ENCODE data around the gene CX3CL1.
"Not testable (repeated sequence)": the region's sequence is repeated elsewhere in the genome, so short reads cannot be mapped to it uniquely, and the experiment has no call there.

CX3CL1 gene

DNA sequence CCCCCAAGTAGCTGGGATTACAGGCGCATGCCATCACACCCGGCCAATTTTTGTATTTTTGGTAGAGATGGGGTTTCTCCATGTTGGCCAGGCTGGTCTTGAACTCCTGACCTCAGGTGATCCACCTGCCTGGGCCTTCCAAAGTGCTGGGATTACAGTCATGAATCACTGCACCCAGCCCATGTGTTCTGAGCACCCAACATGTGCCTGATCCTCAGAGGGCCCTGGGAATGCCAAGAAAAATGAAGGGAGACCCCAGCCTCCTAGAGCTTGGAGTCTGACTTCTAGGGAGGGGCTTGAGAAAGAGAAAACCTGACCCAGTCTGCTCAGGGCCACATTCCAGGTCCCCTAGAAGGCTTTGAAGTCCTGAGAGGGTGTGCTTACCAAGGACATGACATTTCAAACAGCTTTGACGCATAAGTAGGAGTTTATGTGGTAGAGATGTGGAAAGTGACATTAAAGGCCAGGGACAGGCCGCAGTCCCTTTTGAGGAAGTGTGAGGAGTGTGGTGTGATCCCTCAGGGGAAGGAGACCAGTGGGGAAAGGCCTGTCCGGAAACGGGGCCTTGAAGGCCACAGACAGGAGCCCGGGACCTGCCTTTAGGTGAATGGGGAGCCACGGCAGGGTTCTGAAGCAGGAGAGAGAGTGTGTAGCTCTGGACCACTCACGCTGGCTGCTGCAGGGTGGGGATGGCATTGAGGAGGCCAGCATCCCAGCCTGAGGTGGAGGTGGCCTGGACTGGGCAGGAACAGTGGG, 14.8 kb upstream of the CX3CL1 start:
- no peak for DNase-seq (ENCODE audit: low read depth in 2 of 2)

DNA sequence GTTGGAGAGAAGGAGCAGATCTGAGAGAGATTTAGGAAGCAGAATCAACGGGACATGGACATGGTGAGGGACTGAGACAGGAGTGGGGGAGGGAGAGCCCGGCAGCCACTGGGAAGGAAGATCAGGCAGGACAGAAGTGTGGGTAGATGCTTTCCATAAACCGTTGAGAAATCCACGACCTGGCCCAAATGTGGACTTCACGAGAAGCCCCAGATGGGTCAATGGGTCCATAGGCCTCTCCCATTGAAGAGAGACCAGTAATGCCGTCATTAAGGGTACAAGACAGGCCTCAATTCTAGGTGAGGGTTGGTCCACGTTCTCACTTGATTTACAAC, 14.2 kb upstream of the CX3CL1 start:
- DNase-seq (ENCODE audit: low read depth in 2 of 2) = no peak

DNA sequence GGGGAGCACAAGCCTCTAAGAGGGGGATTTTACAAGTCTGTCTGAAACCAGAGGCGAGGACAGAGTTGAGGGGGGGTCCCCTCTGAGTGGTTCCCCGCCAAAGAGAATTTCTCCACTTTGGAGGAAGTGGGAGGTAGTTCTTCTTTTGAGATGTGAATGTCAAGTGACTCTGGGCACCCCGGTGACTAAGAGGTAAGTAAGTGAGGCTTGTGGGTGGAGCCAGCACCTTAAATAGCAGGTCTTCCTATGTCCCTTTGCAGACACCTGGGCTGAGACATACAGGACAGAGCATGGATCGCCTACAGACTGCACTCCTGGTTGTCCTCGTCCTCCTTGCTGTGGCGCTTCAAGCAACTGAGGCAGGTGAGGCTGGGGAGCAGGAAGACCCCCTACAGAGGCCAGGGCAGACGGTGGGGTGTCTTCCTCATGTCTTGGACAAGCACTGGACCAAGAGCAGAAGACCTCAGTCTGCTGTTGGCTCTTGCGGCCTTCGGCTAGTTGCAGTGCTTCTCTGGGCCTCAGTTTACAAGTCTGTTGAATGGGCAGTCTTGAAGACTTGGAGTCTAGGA, 13.7 kb upstream of the CX3CL1 start, which contains the start of gene CCL22:
TSS of gene CCL22 (plus strand) at position 257 of the 569 bp plus-strand sequence. CDS start at position 291, 34 bp downstream.
- no peak for DNase-seq (ENCODE audit: low read depth in 2 of 2)

DNA sequence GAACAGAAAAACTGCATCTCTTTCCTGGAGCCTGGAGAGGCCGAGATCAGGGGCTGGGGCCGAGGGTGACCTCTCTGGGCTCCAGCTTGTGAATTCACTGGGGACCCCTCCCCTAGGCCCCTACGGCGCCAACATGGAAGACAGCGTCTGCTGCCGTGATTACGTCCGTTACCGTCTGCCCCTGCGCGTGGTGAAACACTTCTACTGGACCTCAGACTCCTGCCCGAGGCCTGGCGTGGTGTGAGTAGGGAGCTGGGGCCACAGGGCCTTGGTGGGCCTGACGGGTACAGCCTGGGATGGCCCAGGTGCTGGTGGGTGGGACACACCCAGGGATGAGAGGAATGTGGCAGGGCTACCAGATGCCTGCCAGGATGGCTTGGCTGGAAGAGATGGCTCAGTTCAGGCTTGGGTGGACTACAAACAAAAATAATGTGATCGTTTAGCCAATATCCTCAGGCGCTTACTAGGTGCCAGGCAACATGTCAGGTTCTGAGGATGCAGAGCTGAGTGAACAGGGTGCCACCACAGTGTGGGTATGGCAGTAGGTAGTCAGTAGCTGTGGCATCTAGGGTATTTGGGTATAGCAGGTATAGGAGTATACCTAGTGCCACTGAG, 11.9 kb upstream of the CX3CL1 start:
- no peak for DNase-seq (ENCODE audit: low read depth in 2 of 2)

DNA sequence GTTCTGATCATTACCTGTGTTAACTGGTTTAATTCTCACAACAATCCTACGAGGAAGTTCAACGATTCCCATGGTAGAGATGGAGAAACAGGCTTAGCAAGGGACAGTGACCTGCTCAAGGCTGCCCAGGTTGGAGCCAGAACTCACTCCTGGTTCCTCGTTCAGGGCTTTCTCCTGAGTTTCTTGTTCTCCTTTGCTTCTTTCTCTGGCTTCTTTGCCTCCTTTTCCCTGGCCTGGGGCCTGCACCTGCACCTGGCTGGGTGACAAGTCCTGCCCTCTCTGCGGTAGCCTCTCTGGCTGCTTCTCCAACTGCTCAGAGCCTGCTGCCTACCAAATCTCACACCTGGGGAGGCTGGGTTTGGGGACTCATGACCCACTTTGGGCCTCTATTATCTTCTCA, 10.9 kb upstream of the CX3CL1 start:
- no peak for DNase-seq (ENCODE audit: low read depth in 2 of 2)

DNA sequence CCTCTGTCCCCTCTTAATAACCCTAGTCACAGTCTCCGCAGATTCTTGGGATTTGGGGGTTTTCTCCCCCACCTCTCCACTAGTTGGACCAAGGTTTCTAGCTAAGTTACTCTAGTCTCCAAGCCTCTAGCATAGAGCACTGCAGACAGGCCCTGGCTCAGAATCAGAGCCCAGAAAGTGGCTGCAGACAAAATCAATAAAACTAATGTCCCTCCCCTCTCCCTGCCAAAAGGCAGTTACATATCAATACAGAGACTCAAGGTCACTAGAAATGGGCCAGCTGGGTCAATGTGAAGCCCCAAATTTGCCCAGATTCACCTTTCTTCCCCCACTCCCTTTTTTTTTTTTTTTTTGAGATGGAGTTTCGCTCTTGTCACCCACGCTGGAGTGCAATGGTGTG, 8.1 kb upstream of the CX3CL1 start:
- no peak for DNase-seq (ENCODE audit: low read depth in 2 of 2)

DNA sequence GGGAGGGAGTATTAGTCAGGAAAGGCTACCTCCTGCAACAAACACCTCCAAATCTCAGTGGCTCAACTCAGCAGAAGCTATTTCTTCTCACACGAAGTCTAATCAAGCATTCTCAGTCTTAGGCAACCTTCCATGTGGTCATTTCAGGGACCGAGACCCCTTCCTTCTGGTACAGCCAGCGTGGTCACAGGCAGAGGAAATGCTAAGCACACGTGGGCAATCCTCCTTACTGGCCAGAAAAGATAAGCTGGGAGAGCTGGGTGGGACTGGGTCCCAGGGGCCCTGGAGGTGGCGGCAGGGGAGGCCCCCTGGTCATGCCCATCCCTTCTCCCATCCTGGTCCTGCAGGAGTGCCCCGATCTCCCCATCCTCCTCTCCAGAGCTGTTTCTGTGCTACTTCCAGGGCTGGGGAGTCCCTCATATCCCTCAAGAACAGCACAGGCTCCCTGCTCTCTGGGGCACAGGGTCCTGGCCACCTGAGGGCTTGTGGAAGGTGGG, 5.7 kb upstream of the CX3CL1 start:
- DNase-seq (ENCODE audit: low read depth in 2 of 2) = no peak

DNA sequence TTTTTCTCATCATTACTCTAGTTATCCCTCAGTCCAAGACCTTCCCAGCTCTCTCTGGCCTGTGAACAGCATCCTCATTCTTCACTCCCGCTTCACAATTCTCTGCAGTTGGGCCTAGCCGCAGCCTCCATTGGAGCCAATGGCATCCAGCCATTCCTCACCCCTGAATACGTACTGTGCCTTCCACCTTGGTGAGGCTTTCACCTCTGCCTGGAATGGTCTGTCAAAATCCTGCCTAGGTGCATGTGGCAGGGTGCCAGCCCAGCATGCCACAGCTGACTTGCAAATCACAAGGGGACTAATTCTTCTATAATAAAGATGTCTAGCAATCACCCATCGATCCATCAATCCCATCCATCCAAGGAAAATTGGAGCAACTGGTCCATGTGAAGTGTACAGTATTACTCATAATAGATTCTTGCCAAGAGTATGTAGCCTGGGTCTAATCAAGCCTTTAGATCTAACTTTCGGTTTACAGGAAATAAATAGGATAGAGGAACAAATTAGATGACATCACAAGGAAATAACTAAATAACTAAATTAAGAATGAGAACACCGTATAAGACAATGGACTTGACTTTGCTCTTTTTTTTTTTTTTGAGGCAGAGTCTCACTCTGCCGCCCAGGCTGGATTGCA, 5.1 kb upstream of the CX3CL1 start:
- DNase-seq (ENCODE audit: low read depth in 2 of 2) = no peak

DNA sequence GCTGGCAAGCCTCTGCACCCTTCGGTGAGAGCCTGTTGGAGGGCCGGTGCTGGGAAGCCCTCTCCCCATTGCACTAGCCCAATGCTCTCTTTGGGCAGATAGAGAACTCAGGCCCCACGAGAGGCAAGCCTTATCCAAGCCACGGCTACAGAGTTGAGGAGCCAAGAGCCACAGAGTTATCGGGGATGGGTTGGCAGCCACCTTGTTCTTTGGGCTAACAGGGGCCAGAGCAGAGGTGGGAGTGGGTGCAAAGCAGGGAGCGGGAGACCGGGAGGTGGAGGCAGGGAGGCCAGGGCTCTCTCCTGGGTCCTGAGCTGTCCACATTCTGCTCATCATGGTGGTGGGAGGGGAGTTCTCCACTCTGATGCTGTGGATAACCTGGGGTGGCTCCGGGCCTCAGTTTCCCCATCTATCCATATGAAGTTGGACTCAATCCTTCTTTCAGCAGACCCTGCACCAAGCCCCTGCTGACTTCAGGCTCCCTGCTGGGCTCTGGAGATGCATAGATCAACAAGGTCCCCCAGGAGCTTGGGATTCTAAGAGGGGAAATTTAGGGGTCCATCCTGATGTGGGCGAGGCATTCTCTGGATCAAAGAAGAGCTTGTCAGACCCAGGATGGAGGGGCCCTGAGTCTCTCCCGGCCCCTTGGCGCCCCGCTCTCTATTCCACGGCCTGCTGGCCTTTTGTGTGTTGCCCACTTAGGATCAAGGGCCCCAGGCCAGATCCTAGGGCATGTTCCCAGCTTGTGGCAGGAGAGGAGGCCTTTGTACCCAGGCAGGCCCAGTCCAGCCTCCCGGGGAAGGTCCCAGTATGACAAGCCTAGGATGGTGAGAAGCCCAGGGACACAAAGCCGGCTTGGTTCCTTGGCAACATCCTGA, 557 bp upstream of the CX3CL1 start:
- no peak for DNase-seq (ENCODE audit: low read depth in 2 of 2)

DNA sequence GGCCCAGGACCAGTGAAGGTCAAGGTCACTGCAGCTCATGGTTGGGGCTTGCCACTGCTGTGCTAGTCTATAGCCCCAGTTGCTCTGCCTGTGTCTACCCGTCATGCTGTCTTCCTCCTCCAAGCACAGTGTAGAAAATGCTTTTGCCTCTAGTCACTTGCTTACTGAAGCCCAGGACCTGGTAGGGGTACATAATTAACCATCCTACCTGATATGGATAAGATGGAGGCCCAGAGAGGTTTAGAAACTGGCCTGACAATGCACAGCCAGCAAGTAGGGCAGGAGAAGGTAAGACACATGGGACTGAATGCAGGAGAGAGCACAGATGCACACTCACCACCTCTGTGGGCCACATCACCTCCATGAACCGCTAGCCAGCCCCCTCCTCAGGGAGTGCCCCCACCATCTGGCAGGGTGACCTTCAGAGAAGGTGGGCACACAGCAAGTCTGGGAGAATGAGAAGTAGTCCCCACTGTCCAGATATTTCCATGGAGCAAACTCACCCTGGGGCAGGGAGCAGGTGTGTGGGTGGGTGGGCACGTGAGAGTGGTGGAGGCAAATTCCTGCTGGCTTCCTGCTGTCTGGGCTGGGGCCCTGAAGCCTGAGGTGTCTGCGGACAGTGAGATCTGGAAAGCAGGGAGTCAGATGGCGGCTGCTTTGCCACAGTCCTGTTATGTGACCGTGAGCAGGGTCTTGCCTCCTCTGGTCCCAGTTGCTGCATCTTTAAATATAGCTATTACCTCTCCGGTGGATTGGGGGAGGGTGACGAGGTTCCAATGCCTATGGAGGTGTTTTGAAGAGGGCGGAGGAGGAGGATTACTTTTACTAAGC, 1.0 kb downstream of the CX3CL1 start:
- DNase-seq (ENCODE audit: low read depth in 2 of 2) = no peak

DNA sequence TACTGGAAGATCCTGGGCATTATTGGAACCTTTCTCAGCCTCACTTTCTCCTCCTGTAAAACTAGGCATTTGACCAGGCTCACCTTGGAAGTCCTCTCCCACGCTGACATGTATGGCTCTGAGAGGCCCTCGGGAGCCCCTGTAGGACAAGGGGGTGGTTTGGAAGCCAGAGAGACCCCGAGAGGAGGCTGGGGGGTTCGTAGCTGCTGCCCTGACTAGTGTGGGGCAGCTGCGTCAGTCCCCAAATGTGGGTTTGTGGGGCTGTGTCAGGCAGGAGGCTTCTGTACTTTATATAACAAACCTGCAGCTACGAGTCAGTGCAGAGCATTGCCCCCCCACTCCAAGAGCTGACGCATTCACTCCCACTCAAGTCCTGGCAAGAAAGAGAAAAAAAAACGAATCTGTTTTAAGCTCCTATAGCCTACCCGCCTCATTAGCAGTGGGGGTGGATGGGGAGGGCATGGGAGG, 1.8 kb downstream of the CX3CL1 start:
- no peak for DNase-seq (ENCODE audit: low read depth in 2 of 2)

DNA sequence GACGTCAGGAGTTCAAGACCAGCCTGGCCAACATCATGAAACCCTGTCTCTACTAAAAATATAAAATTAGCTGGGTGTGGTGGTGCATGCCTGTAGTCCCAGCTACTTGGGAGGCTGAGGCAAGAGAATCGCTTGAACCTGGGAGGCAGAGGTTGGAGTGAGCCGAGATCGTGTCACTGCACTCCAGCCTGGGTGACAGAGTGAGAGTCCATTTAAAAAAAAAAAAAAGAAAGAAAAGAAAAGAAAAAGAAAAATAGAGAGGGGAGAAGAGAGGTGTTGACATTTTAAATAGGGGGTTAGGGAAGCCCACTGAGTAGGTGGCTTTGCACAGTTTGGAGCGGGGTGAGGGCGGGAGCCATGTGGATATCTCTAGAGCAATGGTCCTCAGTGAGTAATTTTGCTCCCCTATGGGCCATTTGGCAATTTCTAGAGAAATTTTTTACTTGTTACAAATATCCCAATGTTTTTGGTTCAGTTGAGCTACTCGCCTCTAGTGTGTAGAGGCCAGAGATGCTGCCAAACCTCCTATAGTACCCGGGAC, 2.7 kb downstream of the CX3CL1 start:
- DNase-seq (ENCODE audit: low read depth in 2 of 2) = not testable (repeated sequence)

DNA sequence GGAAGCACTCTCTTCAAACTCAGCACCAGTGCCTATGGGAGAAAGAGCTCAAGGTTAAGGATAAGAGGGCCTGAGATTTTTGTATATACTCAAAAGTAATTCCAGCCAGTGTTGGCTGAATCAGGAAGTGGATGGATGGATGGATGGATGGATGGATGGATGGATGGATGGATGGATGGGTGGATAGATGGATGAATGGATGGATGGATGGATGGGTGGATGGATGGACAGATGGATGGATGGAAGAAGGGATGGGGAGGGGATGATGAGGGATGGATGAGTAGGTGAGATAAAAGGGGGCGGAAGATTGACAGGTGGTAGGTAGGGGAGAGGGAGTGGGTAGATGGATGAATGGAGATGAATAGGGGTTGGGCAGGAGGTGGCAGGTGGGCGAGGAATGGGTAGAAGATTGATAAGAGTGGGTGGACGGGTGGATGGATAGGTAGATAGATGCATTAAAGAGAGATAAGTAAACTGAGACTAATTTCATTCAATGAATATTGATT, 4.1 kb downstream of the CX3CL1 start:
- no peak for DNase-seq (ENCODE audit: low read depth in 2 of 2)

DNA sequence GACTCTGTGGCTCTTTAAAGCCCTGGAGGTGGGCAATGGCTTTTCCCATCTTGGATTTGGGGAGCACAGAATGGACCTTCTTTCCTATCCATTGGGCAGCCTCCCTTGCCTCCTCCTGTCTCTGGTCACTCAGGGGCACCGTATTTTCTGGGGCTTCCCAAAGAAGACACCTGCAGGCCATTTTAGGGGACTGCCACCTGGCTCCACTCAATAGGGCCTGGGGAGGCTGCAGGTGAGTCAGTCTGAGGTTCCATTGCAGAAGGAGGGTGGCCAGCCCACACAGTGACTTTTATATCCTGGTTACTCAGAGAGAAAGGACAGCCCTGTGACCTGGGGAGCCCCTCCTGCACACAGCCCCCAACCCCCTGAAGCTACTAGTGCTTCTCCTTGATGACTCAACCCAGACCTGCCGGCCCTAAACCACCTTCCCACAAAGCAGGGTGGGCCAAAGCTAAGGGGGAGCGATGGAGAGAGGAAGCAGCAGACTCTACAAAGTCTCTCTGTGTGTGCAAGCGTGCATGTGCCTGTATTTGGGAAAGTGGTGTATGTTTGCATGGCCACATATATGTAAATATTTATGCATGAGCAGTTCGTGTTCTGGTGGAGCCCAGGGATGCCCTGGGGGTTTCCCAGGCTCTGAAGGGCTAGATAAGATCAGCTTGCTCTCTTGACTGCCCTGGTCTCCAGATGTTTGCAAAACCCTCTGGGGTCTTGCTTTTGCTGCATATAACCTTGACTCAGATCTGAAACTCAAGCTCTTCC, 5.0 kb downstream of the CX3CL1 start:
- no peak for DNase-seq (ENCODE audit: low read depth in 2 of 2)

DNA sequence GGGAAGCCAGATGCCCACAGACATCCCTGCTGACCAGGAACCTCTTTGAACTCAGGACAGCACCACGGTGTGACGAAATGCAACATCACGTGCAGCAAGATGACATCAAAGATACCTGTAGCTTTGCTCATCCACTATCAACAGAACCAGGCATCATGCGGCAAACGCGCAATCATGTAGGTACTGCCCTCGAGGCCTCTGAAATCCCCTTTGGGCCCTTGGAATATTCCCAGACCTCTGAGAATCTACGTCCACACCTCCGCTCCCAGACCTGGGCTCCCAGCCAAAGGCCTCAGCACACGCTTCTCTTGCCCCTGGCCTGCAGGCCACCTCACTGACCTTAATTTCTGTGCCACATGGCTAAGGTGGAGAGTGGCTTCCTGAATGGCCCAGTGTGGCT, 7.3 kb downstream of the CX3CL1 start:
- DNase-seq (ENCODE audit: low read depth in 2 of 2) = no peak

DNA sequence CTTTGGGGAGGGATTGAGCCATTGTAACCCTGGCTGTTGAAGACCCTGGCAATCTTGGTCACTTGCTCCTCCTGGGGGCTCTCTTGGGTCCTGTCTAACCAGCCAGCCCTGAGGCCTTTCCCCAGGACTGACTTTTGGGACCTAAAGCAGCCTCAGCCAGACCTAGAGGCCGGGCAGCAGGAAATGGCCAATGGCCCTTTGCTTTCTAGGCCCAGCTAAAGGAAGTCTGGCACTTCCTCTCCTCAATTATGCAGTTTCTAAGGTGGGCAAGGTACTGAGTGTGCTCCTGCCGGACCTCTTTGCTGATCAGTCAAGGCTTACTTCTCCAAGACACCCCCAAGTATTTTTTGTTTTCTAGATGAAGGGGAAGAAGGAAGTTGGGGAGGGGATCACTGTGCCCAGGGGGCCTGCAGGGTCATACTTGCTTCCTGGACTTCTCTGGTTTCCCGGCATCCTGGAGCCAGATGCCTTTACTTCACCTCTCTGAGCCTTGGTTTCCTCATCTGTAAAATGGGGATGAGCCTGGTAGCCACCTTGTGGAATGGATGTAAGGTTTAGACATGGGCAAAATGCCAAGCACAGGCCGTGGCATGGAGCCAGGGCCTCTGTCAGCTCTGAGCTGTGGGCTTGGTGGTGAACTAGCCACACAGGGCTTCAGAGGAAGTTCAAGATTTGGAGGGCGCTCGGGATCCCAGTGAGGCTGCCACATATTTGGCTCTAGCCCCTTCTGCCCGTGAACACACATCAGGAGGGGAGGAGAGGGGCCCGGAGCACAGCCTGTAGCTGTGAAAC, 8.6 kb downstream of the CX3CL1 start:
- no peak for DNase-seq (ENCODE audit: low read depth in 2 of 2)

DNA sequence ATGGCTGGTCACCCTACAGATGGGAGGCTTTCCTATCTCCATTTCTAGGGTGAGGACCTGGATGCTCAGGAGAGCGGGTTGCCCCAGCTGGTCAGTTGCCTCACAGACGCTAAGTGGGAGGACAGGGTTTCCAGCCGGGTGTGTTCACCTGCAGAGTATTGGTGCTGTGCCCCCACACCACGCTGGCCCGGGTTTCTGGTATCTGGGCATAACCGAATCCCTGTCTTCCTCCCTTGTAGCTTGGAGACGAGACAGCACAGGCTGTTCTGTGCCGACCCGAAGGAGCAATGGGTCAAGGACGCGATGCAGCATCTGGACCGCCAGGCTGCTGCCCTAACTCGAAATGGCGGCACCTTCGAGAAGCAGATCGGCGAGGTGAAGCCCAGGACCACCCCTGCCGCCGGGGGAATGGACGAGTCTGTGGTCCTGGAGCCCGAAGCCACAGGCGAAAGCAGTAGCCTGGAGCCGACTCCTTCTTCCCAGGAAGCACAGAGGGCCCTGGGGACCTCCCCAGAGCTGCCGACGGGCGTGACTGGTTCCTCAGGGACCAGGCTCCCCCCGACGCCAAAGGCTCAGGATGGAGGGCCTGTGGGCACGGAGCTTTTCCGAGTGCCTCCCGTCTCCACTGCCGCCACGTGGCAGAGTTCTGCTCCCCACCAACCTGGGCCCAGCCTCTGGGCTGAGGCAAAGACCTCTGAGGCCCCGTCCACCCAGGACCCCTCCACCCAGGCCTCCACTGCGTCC, 9.7 kb downstream of the CX3CL1 start:
- DNase-seq (ENCODE audit: low read depth in 2 of 2) = no peak
